ENCODE results near the gene ZNF30. TPM values are rescaled to one million over a fixed set of nuclear protein-coding genes. Genes with fewer than 3 reads are reported as not detected.
"Not testable (repeated sequence)": the region's sequence is repeated elsewhere in the genome, so short reads cannot be mapped to it uniquely, and the experiment has no call there.

Gene ZNF30
- total and polyA plus RNA-seq, 7 donors = 0.86 to 6.6 (median 1.8) TPM

GRCh38 chr19:34888091-34888490 lies 38.6 kb upstream of the ZNF30 start:
- ATAC-seq (no peak), DNase-seq (no peak)
- WGBS, 3 donors = 76 to 78% (median 78%) methylated on average over 6 of the region's 6 CpGs
- H3K4me1 ChIP-seq = no peaks in the 10 kb centered on the region
- no peaks in the 10 kb centered on the region for H3K27me3 ChIP-seq (ENCODE audit: insufficient read depth in 3 of 3, low read length in 2 of 3)
- H3K27ac ChIP-seq = no peak overlapping the region
- peaks cover 7% of the 10 kb centered on the region for H3K9me3 ChIP-seq
- no peak for TF ChIP-seq CTCF (IDR thresholded peaks at IDR 0.05)
- no peaks in the 10 kb centered on the region for H3K36me3 ChIP-seq (ENCODE audit: insufficient read depth in 1 of 2, low read depth in 1 of 2)
- H3K4me3 ChIP-seq = no peak overlapping the region
- intact Hi-C loops (cut with DNase I) = no loop called here

GRCh38 chr19:34900245-34900644 lies 26.5 kb upstream of the ZNF30 start:
- intact Hi-C loops (cut with DNase I) = no loop called here
- no peaks in the 10 kb centered on the region for H3K9me3 ChIP-seq
- H3K36me3 ChIP-seq (ENCODE audit: insufficient read depth in 1 of 2, low read depth in 1 of 2) = no peaks in the 10 kb centered on the region
- DNase-seq = no peak
- no peak for TF ChIP-seq CTCF (IDR thresholded peaks at IDR 0.05)
- H3K4me1 ChIP-seq = no peaks in the 10 kb centered on the region
- ATAC-seq = no peak
- 69 to 72% (median 69%) methylated on average over 2 of the region's 2 CpGs for WGBS, 3 donors
- H3K27ac ChIP-seq = no peak overlapping the region
- peaks cover 3 to 17% (median 4%) of the 10 kb centered on the region in 3 donors for H3K27me3 ChIP-seq (ENCODE audit: insufficient read depth in 3 of 3, low read length in 2 of 3)
- H3K4me3 ChIP-seq = no peak overlapping the region

- no peaks in the 10 kb centered on the region for H3K4me1 ChIP-seq
- H3K27ac ChIP-seq = no peak overlapping the region
- no peaks in the 10 kb centered on the region for H3K36me3 ChIP-seq (ENCODE audit: insufficient read depth in 1 of 2, low read depth in 1 of 2)
- ATAC-seq (no peak), DNase-seq (no peak)
- H3K27me3 ChIP-seq (ENCODE audit: insufficient read depth in 3 of 3, low read length in 2 of 3) = peaks cover 3 to 42% (median 8%) of the 10 kb centered on the region in 3 donors
- no peaks in the 10 kb centered on the region for H3K9me3 ChIP-seq
- intact Hi-C loops (cut with DNase I) = no loop called here
- no peak overlapping the region for H3K4me3 ChIP-seq
- TF ChIP-seq CTCF (IDR thresholded peaks at IDR 0.05) = no peak
- 4% methylated on average over 47 to 59 of the region's 59 CpGs for WGBS, 3 donors
Measured at GRCh38 chr19:34904664-34905527, 21.8 kb upstream of the ZNF30 start.

- no peaks in the 10 kb centered on the region for H3K9me3 ChIP-seq
- intact Hi-C loops (cut with DNase I) = no loop called here
- H3K27ac ChIP-seq = no peak overlapping the region
- no peaks in the 10 kb centered on the region for H3K4me1 ChIP-seq
- DNase-seq = no peak
- 88 to 92% (median 88%) methylated on average over 3 of the region's 3 CpGs for WGBS, 3 donors
- no peak overlapping the region for H3K4me3 ChIP-seq
- H3K36me3 ChIP-seq (ENCODE audit: insufficient read depth in 1 of 2, low read depth in 1 of 2) = no peaks in the 10 kb centered on the region
- no peak for TF ChIP-seq CTCF (IDR thresholded peaks at IDR 0.05)
- H3K27me3 ChIP-seq (ENCODE audit: insufficient read depth in 3 of 3, low read length in 2 of 3) = peaks cover 0 to 21% (median 4%) of the 10 kb centered on the region in 3 donors
- no peak for ATAC-seq
Measured at GRCh38 chr19:34910770-34911169, 15.9 kb upstream of the ZNF30 start.

- H3K4me3 ChIP-seq; H3K27me3 ChIP-seq (ENCODE audit: insufficient read depth in 3 of 3, low read length in 2 of 3); H3K4me1 ChIP-seq; H3K9me3 ChIP-seq; H3K27ac ChIP-seq; DNase-seq; ATAC-seq; H3K36me3 ChIP-seq (ENCODE audit: insufficient read depth in 1 of 2, low read depth in 1 of 2); intact Hi-C loops (cut with DNase I): not testable (repeated sequence)
- 80 to 89% (median 86%) methylated on average over 3 of the region's 3 CpGs for WGBS, 3 donors
Measured at GRCh38 chr19:34917144-34917543, 9.6 kb upstream of the ZNF30 start.
